ENCODE data around the gene KLHL26.

The KLHL26 gene

GRCh38 chr19:18698321-18699167 is 61.7 kb downstream of the KLHL26 start:
- DNase-seq = no peak

GRCh38 chr19:18699403-18700054 is 62.7 kb downstream of the KLHL26 start:
- DNase-seq = no peak

- peak; percentile 96 to 97 for DNase-seq
Observed at GRCh38 chr19:18700501-18701249, 63.8 kb downstream of the KLHL26 start.

- DNase-seq = peak; percentile 50 to 82
Observed at GRCh38 chr19:18701250-18701608, 64.4 kb downstream of the KLHL26 start.

GRCh38 chr19:18704054-18704453 is 67.2 kb downstream of the KLHL26 start:
- no peak for DNase-seq

GRCh38 chr19:18704971-18705370 is 68.1 kb downstream of the KLHL26 start:
- DNase-seq = no peak

GRCh38 chr19:18708452-18709231 is 71.8 kb downstream of the KLHL26 start:
- DNase-seq = no peak

GRCh38 chr19:18709546-18709945 is 72.7 kb downstream of the KLHL26 start:
- no peak for DNase-seq

- no peak for DNase-seq
Observed at GRCh38 chr19:18710186-18710585, 73.4 kb downstream of the KLHL26 start.

- DNase-seq = no peak
Observed at GRCh38 chr19:18710996-18711751, 74.3 kb downstream of the KLHL26 start.

- DNase-seq = no peak
Observed at GRCh38 chr19:18711893-18712292, 75.1 kb downstream of the KLHL26 start.

- no peak for DNase-seq
Observed at GRCh38 chr19:18712981-18713380, 76.2 kb downstream of the KLHL26 start.

GRCh38 chr19:18713550-18714117 is 76.8 kb downstream of the KLHL26 start:
- DNase-seq = no peak

- no peak for DNase-seq
Observed at GRCh38 chr19:18715416-18715815, 78.6 kb downstream of the KLHL26 start.

GRCh38 chr19:18716857-18717256 is 80.0 kb downstream of the KLHL26 start:
- no peak for DNase-seq

- DNase-seq = no peak
Observed at GRCh38 chr19:18717601-18718000, 80.8 kb downstream of the KLHL26 start.

- DNase-seq = no peak
Observed at GRCh38 chr19:18718015-18718526, 81.2 kb downstream of the KLHL26 start.

GRCh38 chr19:18718846-18719458 is 82.1 kb downstream of the KLHL26 start:
- DNase-seq = no peak

GRCh38 chr19:18719541-18719940 is 82.7 kb downstream of the KLHL26 start:
- no peak for DNase-seq

All from NCI-H524 (cell line).